Eye (tissue), 1 donor: ENCODE measurements around the gene THSD7A.
A peak's percentile ranks its signal among the peaks of the same experiment; 100 is the strongest.

Source experiments
- DNase-seq: peaks from one replicate; pipeline ENCODE4 v3.0.0-alpha.2; 2015

Gene THSD7A

DNA sequence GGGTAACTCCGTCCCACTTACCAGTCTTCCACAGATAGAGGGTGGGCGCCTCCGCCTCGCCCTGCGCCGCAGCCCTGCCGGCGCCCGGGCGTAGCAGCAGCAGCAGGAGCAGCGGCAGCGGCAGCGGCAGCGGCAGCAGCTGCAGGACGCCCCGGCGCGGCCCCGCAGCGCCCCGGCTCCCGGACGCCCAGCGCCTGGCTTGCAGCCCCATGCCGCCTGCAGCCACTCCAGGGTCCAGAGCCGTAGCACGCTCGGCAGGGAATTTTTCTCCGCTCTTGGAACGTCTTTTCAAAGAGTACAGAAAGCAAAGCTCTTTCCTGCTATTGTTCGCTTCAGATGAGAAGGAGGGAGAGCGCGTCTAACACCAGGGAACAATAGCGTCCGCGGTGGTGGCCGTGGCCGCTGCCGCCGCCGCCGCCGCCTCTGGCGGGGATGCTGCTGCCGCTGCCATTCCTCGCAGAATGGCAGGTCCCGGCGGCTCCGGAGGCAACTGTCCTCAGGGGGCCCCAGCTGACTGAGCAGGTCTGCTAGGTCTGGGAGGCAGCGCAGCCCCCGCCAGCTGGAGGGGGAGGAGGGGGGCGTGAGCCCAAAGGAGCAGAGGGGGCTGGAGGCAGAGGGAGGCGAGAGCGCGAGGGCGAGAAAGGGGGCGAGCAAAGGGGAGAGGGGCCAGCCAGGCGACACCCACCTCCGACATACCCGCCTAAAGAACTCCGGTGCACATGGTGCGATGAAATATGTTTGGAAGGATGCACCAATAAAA is at the start of gene THSD7A:
TSS of gene THSD7A (minus strand) at position 463 of the 760 bp plus-strand sequence. CDS start at position 211, 252 bp downstream.
- peak; percentile 92 for DNase-seq

- no peak for DNase-seq
These were observed 49.7 kb upstream of the THSD7A start for GRCh38 chr7:11881680-11882079.

DNA sequence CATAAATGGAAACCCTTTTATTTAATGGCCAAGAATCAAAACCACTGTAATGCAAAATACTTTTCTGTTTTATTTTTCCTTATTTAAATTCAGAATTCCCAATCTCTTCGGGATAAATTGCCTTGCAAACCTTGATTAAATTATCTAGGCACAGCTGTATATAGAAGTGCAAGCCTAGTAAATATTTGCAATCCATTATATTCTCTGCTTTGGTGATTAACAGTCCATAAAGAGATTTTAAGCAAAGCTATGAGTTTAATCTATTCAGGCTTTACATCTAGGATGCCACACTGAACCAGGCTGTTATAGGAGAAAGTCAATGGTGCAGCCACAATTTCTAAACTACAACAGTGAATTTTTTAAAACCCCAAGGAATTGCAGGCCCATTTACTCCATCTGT is 43.6 kb upstream of the THSD7A start:
- DNase-seq, result peak; percentile 48

GRCh38 chr7:11865671-11866070 is 33.7 kb upstream of the THSD7A start:
- DNase-seq, result no peak

- DNase-seq, result no peak
These were observed 26.8 kb upstream of the THSD7A start for GRCh38 chr7:11858622-11859302.

GRCh38 chr7:11858026-11858425 is 26.0 kb upstream of the THSD7A start:
- no peak for DNase-seq

DNA sequence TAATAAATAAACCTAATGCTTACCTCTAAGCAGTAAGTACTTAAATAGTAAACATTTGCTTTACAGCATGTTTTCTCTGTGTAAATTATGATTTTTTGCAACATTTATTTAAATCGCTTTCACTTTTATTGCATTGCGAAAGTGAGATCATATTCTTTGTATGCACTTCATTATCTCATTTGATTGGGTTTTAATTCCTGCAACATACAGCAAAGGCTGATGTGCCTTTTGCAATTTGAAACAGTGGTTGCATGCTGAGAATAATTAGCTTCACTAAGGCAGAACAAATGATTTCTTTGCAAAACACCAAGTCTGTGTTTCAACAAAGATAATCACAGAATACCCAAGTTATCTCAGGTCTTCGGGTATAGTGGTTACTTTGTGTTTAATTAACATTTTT is 16.3 kb upstream of the THSD7A start:
- DNase-seq, result no peak

DNA sequence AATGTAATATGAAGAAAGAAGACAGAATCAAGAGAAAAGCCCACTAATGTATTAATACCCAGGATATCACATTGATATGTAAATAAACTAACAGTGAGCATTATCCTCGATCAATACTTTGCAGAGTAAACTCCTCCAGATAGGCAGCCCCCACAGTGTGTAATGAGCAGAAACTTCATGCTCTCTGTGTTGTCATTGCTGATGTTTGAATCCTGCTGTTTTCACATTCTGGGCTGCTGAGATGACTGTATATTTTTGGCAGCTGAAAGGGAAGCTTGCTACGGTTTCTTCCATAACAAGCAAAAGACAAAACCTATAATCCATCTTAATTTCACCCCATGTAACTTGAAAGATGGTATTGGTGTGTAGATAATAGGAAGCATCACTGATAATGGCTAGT is 15.3 kb upstream of the THSD7A start:
- DNase-seq, result peak; percentile 48

GRCh38 chr7:11846361-11846955 is 14.5 kb upstream of the THSD7A start:
- peak; percentile 11 for DNase-seq

- no peak for DNase-seq
These were observed 11.2 kb upstream of the THSD7A start for GRCh38 chr7:11843113-11843765.

GRCh38 chr7:11841657-11842056 is 9.7 kb upstream of the THSD7A start:
- DNase-seq, result no peak

DNA sequence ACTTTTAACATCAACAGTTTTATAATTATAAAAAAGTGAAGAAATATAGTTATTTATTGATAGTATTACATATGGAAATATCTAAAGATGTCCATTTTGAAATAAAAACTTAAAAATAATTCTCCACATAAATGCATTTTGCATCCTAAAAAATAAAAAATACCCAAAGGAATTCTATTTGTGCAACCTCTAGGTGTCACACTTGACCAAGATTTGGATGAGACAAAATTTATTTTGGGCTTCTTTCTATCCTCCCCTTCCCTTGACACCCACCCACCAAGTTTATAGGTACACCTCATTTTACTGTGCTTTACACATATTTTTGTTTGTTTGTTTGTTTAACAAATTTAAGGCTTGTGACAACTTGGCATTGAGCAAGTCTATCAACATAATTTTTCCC is 3.3 kb upstream of the THSD7A start:
- peak; percentile 55 for DNase-seq

- DNase-seq, result peak; percentile 68
These were observed 1.4 kb upstream of the THSD7A start for GRCh38 chr7:11833431-11833830.

GRCh38 chr7:11831156-11831735 is 752 bp downstream of the THSD7A start:
- DNase-seq, result peak; percentile 83

GRCh38 chr7:11830582-11831155 is 1.3 kb downstream of the THSD7A start:
- DNase-seq, result no peak

DNA sequence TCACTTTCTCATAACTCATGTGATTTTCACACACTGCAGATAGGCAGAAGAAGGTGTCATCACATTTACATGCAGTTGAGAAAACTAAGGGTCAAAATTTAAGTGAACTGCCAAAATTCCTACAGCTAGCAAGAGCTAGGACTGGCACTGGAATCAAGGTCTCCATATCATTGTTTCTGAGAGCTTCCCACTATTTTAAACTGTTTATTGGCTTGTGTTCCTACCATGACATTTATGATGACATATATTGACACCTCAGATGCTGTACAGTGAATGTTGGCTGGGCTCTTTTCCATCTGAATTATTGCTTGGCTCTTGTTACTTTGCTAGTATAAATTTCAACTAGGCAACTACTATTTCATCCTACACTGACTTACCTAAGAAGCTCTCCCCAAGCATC is 2.0 kb downstream of the THSD7A start:
- DNase-seq, result no peak

GRCh38 chr7:11819947-11820346 is 12.1 kb downstream of the THSD7A start:
- no peak for DNase-seq

- no peak for DNase-seq
These were observed 12.7 kb downstream of the THSD7A start for GRCh38 chr7:11819271-11819670.

GRCh38 chr7:11818281-11818680 is 13.7 kb downstream of the THSD7A start:
- no peak for DNase-seq

- DNase-seq, result no peak
These were observed 14.8 kb downstream of the THSD7A start for GRCh38 chr7:11817111-11817740.

DNA sequence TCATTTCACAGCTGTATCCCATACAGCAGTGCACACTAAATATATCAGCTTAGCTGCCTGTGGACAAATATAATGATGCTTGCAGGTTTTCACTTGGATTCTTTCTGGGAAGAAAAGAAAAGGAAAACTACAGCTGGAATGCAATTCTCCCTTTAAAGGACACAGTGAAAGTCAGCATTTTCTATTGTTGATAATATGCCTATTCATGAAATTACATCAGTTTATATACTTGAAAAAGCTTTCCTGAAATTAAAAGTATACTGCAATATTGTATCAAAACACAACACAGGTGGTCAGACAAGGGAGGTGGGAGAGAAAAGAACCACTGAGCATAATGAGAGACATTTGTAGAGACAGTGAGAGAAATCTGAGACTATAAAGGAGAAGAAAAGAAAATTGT is 20.3 kb downstream of the THSD7A start:
- no peak for DNase-seq

DNA sequence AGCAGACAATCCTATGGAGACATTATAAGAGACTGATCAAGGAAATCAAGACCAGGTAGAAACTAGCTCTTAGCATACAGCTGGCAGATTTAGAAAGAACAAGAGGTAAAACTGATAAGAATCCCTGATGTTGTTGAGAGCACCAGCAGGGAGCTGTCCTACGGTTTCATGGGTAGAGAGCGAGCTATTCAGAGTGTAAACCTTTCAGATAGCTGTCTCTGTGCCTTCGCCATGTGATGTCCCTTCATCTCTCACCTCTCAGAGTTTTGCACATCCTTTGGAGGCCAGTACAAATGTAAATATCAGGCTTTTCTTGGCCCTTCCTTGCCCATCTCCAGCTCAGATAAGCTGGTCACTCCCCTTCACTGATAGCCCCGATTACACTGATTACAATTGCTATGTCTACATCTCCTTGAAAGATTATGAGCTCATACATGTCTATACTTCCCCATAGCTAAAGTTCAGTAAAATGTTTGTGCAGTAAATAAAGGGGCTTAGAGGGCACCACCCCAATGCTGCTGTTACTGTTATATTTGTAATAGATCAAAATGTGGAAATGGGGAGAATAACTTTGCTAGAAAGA is 21.9 kb downstream of the THSD7A start:
- no peak for DNase-seq
